ENCODE measurements around the gene STK36. TPM values are rescaled to one million over a fixed set of nuclear protein-coding genes. Genes with fewer than 3 reads are reported as not detected.

STK36 gene
- total and polyA plus RNA-seq, 2 donors (not counting 1 experiment from before 2014, with no cell fraction given) = 29.0 to 42.9 TPM

- WGBS (ENCODE audit: insufficient coverage) = 95% methylated on average over 8 of the region's 8 CpGs
- H3K9me3 ChIP-seq (ENCODE audit: control extremely low read depth in 1 of 3, control insufficient read depth in 2 of 3, insufficient read depth in 1 of 3, low read length in 2 of 3) = no peaks in the 10 kb centered on the region
- peaks cover 0 to 8% of the 10 kb centered on the region in 2 experiments for H3K36me3 ChIP-seq (replicated peaks in 1 of 2; ENCODE audit: control extremely low read depth in 1 of 2, control insufficient read depth in 1 of 2, extremely low read depth in 1 of 2, insufficient read depth in 2 of 2, low read length in 1 of 2)
- no peak for TF ChIP-seq EZH2 (IDR thresholded peaks at IDR 0.05; ENCODE audit: borderline replicate concordance, insufficient read depth, low read depth, low read length, poor library complexity, severe bottlenecking)
- TF ChIP-seq CTCF (IDR thresholded peaks at IDR 0.05) = no peak
- ChIA-PET CTCF (no interaction called here), POLR2A (no interaction called here)
- Mint-ChIP-seq H3K4me1 (no peaks in the 10 kb centered on the region), H3K4me3 (no peak overlapping the region), H3K9me3 (ENCODE audit: insufficient read depth) (no peaks in the 10 kb centered on the region), H3K27ac (no peak overlapping the region), H3K27me3 (no peaks in the 10 kb centered on the region)
- H3K27me3 ChIP-seq (replicated peaks in 1 of 4; ENCODE audit: control extremely low read depth in 1 of 4, control insufficient read depth in 3 of 4, insufficient read depth in 4 of 4, low read length in 3 of 4) = no peaks in the 10 kb centered on the region
- no peaks in the 10 kb centered on the region for H4K20me1 ChIP-seq (ENCODE audit: control insufficient read depth, insufficient read depth, low read length, poor library complexity, severe bottlenecking)
- H3K79me2 ChIP-seq (ENCODE audit: control insufficient read depth, insufficient read depth, low read length) = no peaks in the 10 kb centered on the region
- no peaks in the 10 kb centered on the region for H3K4me1 ChIP-seq (ENCODE audit: control insufficient read depth in 2 of 2, insufficient read depth in 2 of 2, low read length in 2 of 2)
- DNase-seq (no peak), ATAC-seq (ENCODE audit: low read depth) (no peak)
- no peak overlapping the region for H2AFZ ChIP-seq (ENCODE audit: insufficient read depth, low read depth, low read length, poor library complexity, severe bottlenecking)
- intact Hi-C loops (cut with micrococcal nuclease) = no loop called here
- H3K4me2 ChIP-seq (replicated peaks; ENCODE audit: low read depth, low read length, poor library complexity, severe bottlenecking) = no peak overlapping the region
- no peak overlapping the region for H3K4me3 ChIP-seq (ENCODE audit: control extremely low read depth in 1 of 5, extremely low read depth in 1 of 5, insufficient read depth in 1 of 5, low read depth in 2 of 5, low read length in 4 of 5)
- no peak overlapping the region for H3K27ac ChIP-seq (ENCODE audit: low read length in 2 of 2)
- H3K9ac ChIP-seq (ENCODE audit: low read length) = no peak overlapping the region
Observed at GRCh38 chr2:218698885-218699284, 27.0 kb downstream of the STK36 start.

GRCh38 chr2:218701806-218702205 is 29.9 kb downstream of the STK36 start:
- ChIA-PET POLR2A (no interaction called here), CTCF (no interaction called here)
- Histone ChIP-seq H3K79me2 (ENCODE audit: control insufficient read depth, insufficient read depth, low read length) (no peaks in the 10 kb centered on the region), H3K9ac (ENCODE audit: low read length) (no peak overlapping the region), H3K4me3 (ENCODE audit: control extremely low read depth in 1 of 5, extremely low read depth in 1 of 5, insufficient read depth in 1 of 5, low read depth in 2 of 5, low read length in 4 of 5) (no peak overlapping the region), H3K9me3 (ENCODE audit: control extremely low read depth in 1 of 3, control insufficient read depth in 2 of 3, insufficient read depth in 1 of 3, low read length in 2 of 3) (no peaks in the 10 kb centered on the region), H3K4me2 (replicated peaks; ENCODE audit: low read depth, low read length, poor library complexity, severe bottlenecking) (no peak overlapping the region), H2AFZ (ENCODE audit: insufficient read depth, low read depth, low read length, poor library complexity, severe bottlenecking) (no peak overlapping the region), H4K20me1 (ENCODE audit: control insufficient read depth, insufficient read depth, low read length, poor library complexity, severe bottlenecking) (no peaks in the 10 kb centered on the region), H3K27me3 (replicated peaks in 1 of 4; ENCODE audit: control extremely low read depth in 1 of 4, control insufficient read depth in 3 of 4, insufficient read depth in 4 of 4, low read length in 3 of 4) (no peaks in the 10 kb centered on the region), H3K27ac (ENCODE audit: low read length in 2 of 2) (no peak overlapping the region), H3K36me3 (replicated peaks in 1 of 2; ENCODE audit: control extremely low read depth in 1 of 2, control insufficient read depth in 1 of 2, extremely low read depth in 1 of 2, insufficient read depth in 2 of 2, low read length in 1 of 2) (peaks cover 0 to 4% of the 10 kb centered on the region in 2 experiments), H3K4me1 (ENCODE audit: control insufficient read depth in 2 of 2, insufficient read depth in 2 of 2, low read length in 2 of 2) (no peaks in the 10 kb centered on the region)
- no peaks in the 10 kb centered on the region for H3K9me3 Mint-ChIP-seq (ENCODE audit: insufficient read depth)
- 100% methylated on average over 1 of the region's 2 CpGs for WGBS (ENCODE audit: insufficient coverage)
- intact Hi-C loops (cut with micrococcal nuclease) = no loop called here
- no peaks in the 10 kb centered on the region for H3K27me3 Mint-ChIP-seq
- TF ChIP-seq CTCF (IDR thresholded peaks at IDR 0.05) (no peak), EZH2 (IDR thresholded peaks at IDR 0.05; ENCODE audit: borderline replicate concordance, insufficient read depth, low read depth, low read length, poor library complexity, severe bottlenecking) (no peak)
- ATAC-seq (ENCODE audit: low read depth) (no peak), DNase-seq (no peak)
- no peak overlapping the region for H3K4me3 Mint-ChIP-seq
- H3K27ac Mint-ChIP-seq = no peak overlapping the region
- no peaks in the 10 kb centered on the region for H3K4me1 Mint-ChIP-seq

Data from B cell (primary cell).